K562 (cell line): ENCODE measurements around the gene SRGAP3. TPM values are rescaled to one million over a fixed set of nuclear protein-coding genes. Genes with fewer than 3 reads are reported as not detected.

Experiments
- ATAC-seq: fragments of 200-7000 bp; cut with Tn5 transposase; 3 replicates; pipeline ENCODE4 v1.9.1; 2020; ENCODE audit warnings: moderate library complexity
- BruUV-seq: library from RNA; stranded (reverse); fragments of 400-500 nt; replicated peaks from 2 replicates; lab custom pipeline; 2021; lab: Mats Ljungman, UMichigan
- CTCF ChIA-PET: fragments of 300-600 bp; formaldehyde crosslinking; extraction: SDS; loops from one replicate; lab custom pipeline; 2021; ENCODE audit warnings: low intra/inter-chr PET ratio; lab: Yijun Ruan, JAX
- POLR2A ChIA-PET: fragments of 300-600, 350-650 bp; sonication (Branson Sonifier 250); formaldehyde crosslinking; extraction: SDS; loops from one replicate; lab custom pipeline; 2021; ENCODE audit warnings: antibody characterized with exemption, inconsistent platforms; lab: Yijun Ruan, JAX
- DNase-seq, 4 experiments: peaks; one replicate each; pipeline versions ENCODE4 v3.0.0 to v3.0.0-alpha.2; 2011 to 2018; ENCODE audit warnings: low spot score in 3 of 4, mixed read lengths in 3 of 4; ENCODE audit errors: extremely low read depth in 1 of 4
- FAIRE-seq: peaks from 2 replicates; lab custom pipeline; 2011; peaks lifted over from hg19 to GRCh38; lab: Jason Lieb, UNC
- H2AFZ ChIP-seq: 2 replicates; pipeline ENCODE4 v1.6.0; 2011; ENCODE audit warnings: low read depth, low read length, control low read depth, inconsistent platforms
- H3K27ac ChIP-seq: fragments of 200-600 bp; 3 replicates; pipeline ENCODE4 v1.8.0; 2011; ENCODE audit warnings: low read depth, mild to moderate bottlenecking, control low read depth, inconsistent platforms, low read length, moderate library complexity, mixed read lengths; ENCODE audit errors: extremely low read depth
- H3K27me3 ChIP-seq, 2 experiments: fragments of 300-600 bp in 1 of 2; 2 replicates in 1 of 2; 3 replicates in 1 of 2; pipeline versions ENCODE4 v1.6.0 to v1.8.0; 2011; ENCODE audit warnings: inconsistent platforms in 2 of 2, low read length in 2 of 2, mild to moderate bottlenecking in 1 of 2, mixed read lengths in 1 of 2, moderate library complexity in 1 of 2; ENCODE audit not compliant: control insufficient read depth in 2 of 2, insufficient read depth in 2 of 2
- H3K36me3 ChIP-seq: fragments of 300-600 bp; 3 replicates; pipeline ENCODE4 v1.8.0; 2011; ENCODE audit warnings: mild to moderate bottlenecking, low read length, inconsistent platforms; ENCODE audit not compliant: control insufficient read depth, insufficient read depth
- H3K4me1 ChIP-seq, 2 experiments: fragments of 200-600 bp in 1 of 2; replicated peaks in 1 of 2; 2 replicates in 1 of 2; 3 replicates in 1 of 2; pipeline versions ENCODE4 v1.5.1 to v1.8.0; 2011; ENCODE audit warnings: inconsistent platforms in 2 of 2, low read length in 2 of 2, mild to moderate bottlenecking in 1 of 2, mixed read lengths in 1 of 2, moderate library complexity in 1 of 2; ENCODE audit not compliant: control insufficient read depth in 2 of 2, insufficient read depth in 2 of 2
- H3K4me2 ChIP-seq: 2 replicates; pipeline ENCODE4 v1.6.1; 2011; ENCODE audit warnings: low read length, control low read depth, inconsistent platforms, mixed read lengths; ENCODE audit not compliant: insufficient read depth
- H3K4me3 ChIP-seq: fragments of 200-600 bp; sonication (generic), shearing (Covaris generic); 2 replicates; pipeline ENCODE4 v1.5.1; 2016; ENCODE audit warnings: control low read depth, inconsistent platforms
- H3K79me2 ChIP-seq: fragments of 200-600 bp; 3 replicates; pipeline ENCODE4 v1.8.0; 2011; ENCODE audit warnings: low read length, inconsistent platforms; ENCODE audit not compliant: control insufficient read depth, insufficient read depth
- H3K9ac ChIP-seq, 2 experiments: 2 replicates each; pipeline versions ENCODE4 v1.6.0 to v1.6.1; 2011; ENCODE audit warnings: low read depth in 2 of 2, low read length in 2 of 2, control low read depth in 1 of 2, inconsistent platforms in 1 of 2, mild to moderate bottlenecking in 1 of 2, mixed read lengths in 1 of 2; ENCODE audit not compliant: insufficient read depth in 1 of 2
- H3K9me1 ChIP-seq: one replicate; pipeline ENCODE4 v1.6.0; 2011; ENCODE audit warnings: inconsistent platforms, mild to moderate bottlenecking, low read length, moderate library complexity; ENCODE audit not compliant: control insufficient read depth, insufficient read depth
- H3K9me3 ChIP-seq: replicated peaks from 2 replicates; pipeline ENCODE4 v1.5.1; 2011; ENCODE audit warnings: low read depth, low read length, inconsistent platforms; ENCODE audit not compliant: control insufficient read depth, insufficient read depth
- H4K20me1 ChIP-seq: replicated peaks from 2 replicates; pipeline ENCODE4 v1.6.1; 2011; ENCODE audit warnings: low read length, inconsistent platforms, mixed read lengths; ENCODE audit not compliant: control insufficient read depth, insufficient read depth
- MEF2A ChIP-seq: IDR thresholded peaks from 2 replicates; pipeline ENCODE4 v1.6.1; 2011; ENCODE audit warnings: low read depth, mild to moderate bottlenecking, low read length, moderate library complexity; ENCODE audit not compliant: control insufficient read depth
- NFE2 ChIP-seq: IDR thresholded peaks from 2 replicates; pipeline ENCODE4 v1.6.1; 2014; ENCODE audit warnings: antibody characterized with exemption, low read depth
- RBFOX2 ChIP-seq: fragments of 200-400 bp; formaldehyde crosslinking; IDR thresholded peaks from 2 replicates; pipeline ENCODE4 v1.6.1; 2017; ENCODE audit warnings: low read depth, mild to moderate bottlenecking, low read length, moderate library complexity
- SREBF1 ChIP-seq: fragments of 150-350 bp; IDR thresholded peaks from 2 replicates; pipeline ENCODE4 v1.6.1; 2014; ENCODE audit warnings: antibody characterized with exemption, low read depth, low read length, borderline replicate concordance
- STAT6 ChIP-seq: sonication (generic); formaldehyde crosslinking; IDR thresholded peaks from 2 replicates; pipeline ENCODE4 v1.8.1; 2023; ENCODE audit warnings: mild to moderate bottlenecking, missing genetic modification reagents
- TEAD1 ChIP-seq, 2 experiments: fragments of 450-650 bp in 1 of 2; sonication (generic) in 1 of 2; formaldehyde crosslinking; IDR thresholded peaks; 2 replicates each; pipeline versions ENCODE4 v1.4.0 to v1.8.0; 2020 to 2022; ENCODE audit warnings: mild to moderate bottlenecking in 2 of 2, missing genetic modification reagents in 1 of 2
- TOE1 ChIP-seq, 2 experiments: fragments of 450-650 bp in 1 of 2; sonication (generic) in 1 of 2; formaldehyde crosslinking in 1 of 2; IDR thresholded peaks; 2 replicates each; pipeline versions ENCODE4 v1.7.1 to v1.8.0; 2016 to 2022; ENCODE audit warnings: borderline replicate concordance in 2 of 2, mild to moderate bottlenecking in 2 of 2, antibody characterized with exemption in 1 of 2, inconsistent platforms in 1 of 2, low read depth in 1 of 2, missing genetic modification reagents in 1 of 2, moderate library complexity in 1 of 2
- XRCC3 ChIP-seq: fragments of 450-650 bp; IDR thresholded peaks from 2 replicates; pipeline ENCODE4 v1.6.1; 2017; ENCODE audit warnings: mild to moderate bottlenecking, moderate library complexity
- ZNF3 ChIP-seq: fragments of 250-450 bp; sonication (Bioruptor Pico); IDR thresholded peaks from 2 replicates; pipeline ENCODE4 v1.5.0; 2021; ENCODE audit warnings: mild to moderate bottlenecking, moderate library complexity
- ZNF644 ChIP-seq: fragments of 200-800 bp; sonication (Bioruptor generic); IDR thresholded peaks from 2 replicates; pipeline ENCODE4 v1.6.1; 2016; ENCODE audit warnings: low read depth, missing genetic modification characterization, missing compliant biosample characterization
- WGBS: fragments of 100-300 bp; shearing (Covaris generic); methylation state at CpG from one replicate; pipeline ENCODE4 v1.1.6; 2016; ENCODE audit warnings: low coverage, mixed read lengths; ENCODE audit not compliant: insufficient coverage; ENCODE audit errors: missing lambda C conversion rate; 5-methylcytosine and 5-hydroxymethylcytosine counted together
- in situ Hi-C: fragments of 300-500 bp; cut with MboI; formaldehyde crosslinking; loops from 4 replicates; pipeline ENCODE4 v1.15.0; 2018; ENCODE audit warnings: inconsistent platforms, mixed read lengths
- intact Hi-C: fragments of 100-400 bp; cut with micrococcal nuclease; formaldehyde crosslinking; loops from 2 replicates; pipeline ENCODE4 v1.14.2; 2022
- polyA plus RNA-seq, 8 experiments: library from polyadenylated mRNA; depleted of rRNA in 4 of 8; stranded (reverse) in 5 of 8; unstranded in 3 of 8; fragments of >200 nt; fragmentation: Nextera tagmentation in 2 of 8; fragmentation: Illumina TruSeq in 1 of 8; extraction: Ambion mirVana in 2 of 8; extraction: Trizol in 1 of 8; gene quantifications; 2 replicates each; pipeline versions ENCODE4 v1.2.1 to v1.2.3, GENCODE V29; 2011 to 2014; ENCODE audit warnings: inconsistent platforms in 1 of 8, missing spikeins in 1 of 8
- total RNA-seq, 7 experiments: library from RNA; depleted of rRNA in 6 of 7; stranded (reverse); fragments of >200 nt in 6 of 7; fragmentation: Illumina TruSeq in 2 of 7; extraction: Trizol in 2 of 7; gene quantifications; 2 replicates each; pipeline versions ENCODE4 v1.2.1 to v1.2.3, GENCODE V29; 2011 to 2021; ENCODE audit warnings: low replicate concordance in 1 of 7
- TF ChIP-seq, protein P1 (sequence below): IDR thresholded peaks from 3 replicates; pipeline ENCODE4 v1.6.1; 2011; ENCODE audit warnings: borderline replicate concordance, mild to moderate bottlenecking, moderate library complexity; ENCODE audit not compliant: insufficient read length; ENCODE audit errors: extremely low read depth
- TF ChIP-seq, protein P2 (sequence below): fragments of 450-650 bp; IDR thresholded peaks from 2 replicates; pipeline ENCODE4 v1.6.1; 2016; ENCODE audit warnings: mild to moderate bottlenecking

The SRGAP3 gene
- total and polyA plus RNA-seq, 9 of the 15 experiments (the other 6 are each of a cell fraction or from before 2014, with no cell fraction given) = 0.11 to 0.85 (median 0.35) TPM; not detected in 2

DNA sequence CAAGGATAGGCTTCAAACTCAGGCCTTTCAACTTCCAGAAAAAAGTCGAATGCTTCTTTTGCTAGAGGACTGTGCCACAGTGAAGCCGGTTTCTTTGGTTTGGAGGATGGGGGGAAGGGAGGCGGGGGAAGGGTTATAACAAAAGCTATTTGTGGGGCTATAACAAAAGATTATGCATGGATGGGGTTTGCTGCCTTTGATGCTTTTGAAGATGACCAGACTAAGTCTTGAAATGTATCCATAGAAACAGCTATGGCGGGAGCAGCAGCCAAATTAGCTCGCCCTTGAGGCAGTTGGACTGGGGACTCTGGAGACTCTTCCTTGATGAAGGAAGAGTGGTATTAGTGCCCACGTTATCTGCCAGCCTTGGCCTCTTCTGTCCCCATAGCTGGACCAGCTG lies 47.5 kb downstream of the SRGAP3 start:
- Histone ChIP-seq H3K4me3 (no peak overlapping the region), H3K36me3 (no peaks in the 10 kb centered on the region), H4K20me1 (no peaks in the 10 kb centered on the region), H3K79me2 (no peaks in the 10 kb centered on the region), H3K9me3 (no peaks in the 10 kb centered on the region), H2AFZ (no peak overlapping the region), H3K4me1 (peaks cover 4 to 6% of the 10 kb centered on the region in 2 experiments), H3K27me3 (peaks cover 19 to 44% of the 10 kb centered on the region in 2 experiments), H3K27ac (no peak overlapping the region), H3K9ac (no peak overlapping the region), H3K4me2 (no peak overlapping the region), H3K9me1 (no peaks in the 10 kb centered on the region)
- 1% methylated on average over 6 of the region's 6 CpGs for WGBS
- POLR2A ChIA-PET = interaction anchor here (1.2 kb wide), 1 partner anchor 14 kb away, joined by 4 read pairs; no protein-coding TSS in a partner anchor
- in situ Hi-C loops (no loop called here), intact Hi-C loops (no loop called here)
- ATAC-seq (no peak), FAIRE-seq (no peak), DNase-seq (no peak)
- CTCF ChIA-PET = no interaction called here
- BruUV-seq = no TSS peak
- TF ChIP-seq TEAD1 (CRISPR knock-in tag; IDR thresholded peaks at IDR 0.05) (no peak), XRCC3 (no peak), NFE2 (no peak), STAT6 (no peak), TOE1 (IDR thresholded peaks at IDR 0.05; ENCODE audit: borderline replicate concordance) (no peak), TOE1 (CRISPR knock-in tag; IDR thresholded peaks at IDR 0.05; ENCODE audit: borderline replicate concordance, low read depth) (no peak), ZNF644 (tag) (no peak), RBFOX2 (no peak), SREBF1 (no peak), MEF2A (no peak), ZNF3 (CRISPR knock-in tag) (no peak)
- TF ChIP-seq, protein P1, sequence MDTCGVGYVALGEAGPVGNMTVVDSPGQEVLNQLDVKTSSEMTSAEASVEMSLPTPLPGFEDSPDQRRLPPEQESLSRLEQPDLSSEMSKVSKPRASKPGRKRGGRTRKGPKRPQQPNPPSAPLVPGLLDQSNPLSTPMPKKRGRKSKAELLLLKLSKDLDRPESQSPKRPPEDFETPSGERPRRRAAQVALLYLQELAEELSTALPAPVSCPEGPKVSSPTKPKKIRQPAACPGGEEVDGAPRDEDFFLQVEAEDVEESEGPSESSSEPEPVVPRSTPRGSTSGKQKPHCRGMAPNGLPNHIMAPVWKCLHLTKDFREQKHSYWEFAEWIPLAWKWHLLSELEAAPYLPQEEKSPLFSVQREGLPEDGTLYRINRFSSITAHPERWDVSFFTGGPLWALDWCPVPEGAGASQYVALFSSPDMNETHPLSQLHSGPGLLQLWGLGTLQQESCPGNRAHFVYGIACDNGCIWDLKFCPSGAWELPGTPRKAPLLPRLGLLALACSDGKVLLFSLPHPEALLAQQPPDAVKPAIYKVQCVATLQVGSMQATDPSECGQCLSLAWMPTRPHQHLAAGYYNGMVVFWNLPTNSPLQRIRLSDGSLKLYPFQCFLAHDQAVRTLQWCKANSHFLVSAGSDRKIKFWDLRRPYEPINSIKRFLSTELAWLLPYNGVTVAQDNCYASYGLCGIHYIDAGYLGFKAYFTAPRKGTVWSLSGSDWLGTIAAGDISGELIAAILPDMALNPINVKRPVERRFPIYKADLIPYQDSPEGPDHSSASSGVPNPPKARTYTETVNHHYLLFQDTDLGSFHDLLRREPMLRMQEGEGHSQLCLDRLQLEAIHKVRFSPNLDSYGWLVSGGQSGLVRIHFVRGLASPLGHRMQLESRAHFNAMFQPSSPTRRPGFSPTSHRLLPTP = no peak
- TF ChIP-seq, protein P2, sequence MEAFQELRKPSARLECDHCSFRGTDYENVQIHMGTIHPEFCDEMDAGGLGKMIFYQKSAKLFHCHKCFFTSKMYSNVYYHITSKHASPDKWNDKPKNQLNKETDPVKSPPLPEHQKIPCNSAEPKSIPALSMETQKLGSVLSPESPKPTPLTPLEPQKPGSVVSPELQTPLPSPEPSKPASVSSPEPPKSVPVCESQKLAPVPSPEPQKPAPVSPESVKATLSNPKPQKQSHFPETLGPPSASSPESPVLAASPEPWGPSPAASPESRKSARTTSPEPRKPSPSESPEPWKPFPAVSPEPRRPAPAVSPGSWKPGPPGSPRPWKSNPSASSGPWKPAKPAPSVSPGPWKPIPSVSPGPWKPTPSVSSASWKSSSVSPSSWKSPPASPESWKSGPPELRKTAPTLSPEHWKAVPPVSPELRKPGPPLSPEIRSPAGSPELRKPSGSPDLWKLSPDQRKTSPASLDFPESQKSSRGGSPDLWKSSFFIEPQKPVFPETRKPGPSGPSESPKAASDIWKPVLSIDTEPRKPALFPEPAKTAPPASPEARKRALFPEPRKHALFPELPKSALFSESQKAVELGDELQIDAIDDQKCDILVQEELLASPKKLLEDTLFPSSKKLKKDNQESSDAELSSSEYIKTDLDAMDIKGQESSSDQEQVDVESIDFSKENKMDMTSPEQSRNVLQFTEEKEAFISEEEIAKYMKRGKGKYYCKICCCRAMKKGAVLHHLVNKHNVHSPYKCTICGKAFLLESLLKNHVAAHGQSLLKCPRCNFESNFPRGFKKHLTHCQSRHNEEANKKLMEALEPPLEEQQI = no peak
